ENCODE measurements around the gene KIAA0586.
"Not testable (repeated sequence)": the region's sequence is repeated elsewhere in the genome, so short reads cannot be mapped to it uniquely, and the experiment has no call there.

KIAA0586 gene

DNA sequence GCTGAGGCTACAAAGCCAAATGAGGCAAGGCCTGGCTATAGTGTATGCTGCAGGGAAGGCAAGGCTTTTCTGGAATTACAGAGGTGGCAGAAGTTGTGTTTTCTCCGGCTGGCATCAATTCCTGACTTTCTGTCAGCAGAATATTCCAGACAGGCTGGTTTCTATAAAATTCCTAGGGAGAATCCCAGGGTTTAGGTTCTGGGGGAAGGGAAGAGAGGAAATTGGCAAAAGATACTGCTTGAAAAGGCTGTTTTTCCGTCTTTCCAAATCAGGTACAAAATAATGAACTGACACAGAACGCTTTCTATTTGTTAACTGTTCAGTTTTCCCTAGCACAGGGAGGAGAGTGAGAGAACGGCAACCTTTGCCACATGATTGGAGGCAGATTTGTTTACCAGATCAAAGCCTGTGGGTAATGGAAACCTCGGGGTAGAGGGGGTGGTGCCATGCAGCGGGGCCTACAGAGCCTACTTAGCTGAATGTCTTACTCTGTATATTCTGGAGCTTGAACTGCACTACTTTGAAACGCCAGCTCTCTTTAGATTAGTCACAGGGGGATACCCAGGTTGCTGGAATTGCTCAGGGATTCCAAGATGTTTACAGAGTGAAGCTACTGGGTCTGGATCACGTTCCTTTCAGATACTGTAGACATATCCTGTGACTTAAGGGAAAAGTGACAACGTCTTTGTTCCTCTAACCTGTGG is 144.4 kb downstream of the KIAA0586 start:
- peaks cover 8% of the 10 kb centered on the region; the same call in 1 of the 2 replicates for H3K4me1 ChIP-seq (ENCODE audit: control insufficient read depth, insufficient read depth, low read length)
- no peaks in the 10 kb centered on the region for H3K36me3 ChIP-seq (ENCODE audit: control insufficient read depth, insufficient read depth, low read length)
- no peak overlapping the region for H3K4me3 ChIP-seq (ENCODE audit: low read depth, low read length)
- no peaks in the 10 kb centered on the region for H3K27me3 ChIP-seq (ENCODE audit: control insufficient read depth, insufficient read depth, low read length)
- H3K9me3 ChIP-seq (ENCODE audit: control insufficient read depth, insufficient read depth, low read depth, low read length) = no peaks in the 10 kb centered on the region
- H3K9ac ChIP-seq (ENCODE audit: low read length) = no peak overlapping the region
- H3K27ac ChIP-seq (ENCODE audit: low read depth, low read length) = no peak overlapping the region

DNA sequence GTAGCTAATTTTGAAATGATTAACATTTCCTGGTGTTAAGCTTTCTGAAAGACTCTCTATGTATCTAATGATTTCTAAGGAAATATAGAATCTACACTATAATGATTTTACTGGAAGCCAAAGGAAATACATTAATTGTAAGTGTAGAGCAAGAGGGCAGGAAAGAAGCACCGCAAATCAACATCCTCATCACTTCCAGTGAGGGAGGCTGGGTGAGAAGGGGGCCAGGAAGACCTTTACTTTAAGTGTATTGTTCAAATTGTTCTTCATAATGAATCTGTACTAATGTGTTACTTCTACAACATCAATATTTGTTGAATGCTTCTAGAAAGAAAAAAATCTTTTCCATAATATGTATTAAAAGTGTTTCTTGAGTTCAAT is 144.9 kb downstream of the KIAA0586 start:
- no peaks in the 10 kb centered on the region for H3K36me3 ChIP-seq (ENCODE audit: control insufficient read depth, insufficient read depth, low read length)
- H3K4me1 ChIP-seq (ENCODE audit: control insufficient read depth, insufficient read depth, low read length) = peaks cover 8% of the 10 kb centered on the region; the same call in 1 of the 2 replicates
- no peak overlapping the region for H3K9ac ChIP-seq (ENCODE audit: low read length)
- H3K27ac ChIP-seq (ENCODE audit: low read depth, low read length) = no peak overlapping the region
- H3K9me3 ChIP-seq (ENCODE audit: control insufficient read depth, insufficient read depth, low read depth, low read length) = no peaks in the 10 kb centered on the region
- no peaks in the 10 kb centered on the region for H3K27me3 ChIP-seq (ENCODE audit: control insufficient read depth, insufficient read depth, low read length)
- no peak overlapping the region for H3K4me3 ChIP-seq (ENCODE audit: low read depth, low read length)

DNA sequence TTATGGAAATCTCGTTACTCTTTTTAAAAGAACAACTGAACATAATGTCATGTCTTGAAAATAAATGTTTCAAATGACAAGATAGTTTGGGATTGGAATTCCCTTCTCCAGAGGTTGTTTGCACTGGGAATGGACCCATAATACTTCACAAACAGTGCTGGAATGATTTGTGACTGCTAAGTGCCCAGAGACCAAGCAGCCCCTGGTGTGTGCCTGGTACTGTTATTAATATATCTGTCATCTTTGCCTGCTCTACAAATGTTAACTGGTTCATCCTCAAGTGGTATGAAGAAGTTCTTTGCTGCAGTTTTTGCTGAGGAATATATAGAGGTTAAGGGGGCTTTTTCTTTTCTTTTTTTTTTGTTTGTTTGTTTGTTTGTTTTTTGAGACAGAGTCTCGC is 145.3 kb downstream of the KIAA0586 start:
- H3K27ac ChIP-seq (ENCODE audit: low read depth, low read length) = no peak overlapping the region

DNA sequence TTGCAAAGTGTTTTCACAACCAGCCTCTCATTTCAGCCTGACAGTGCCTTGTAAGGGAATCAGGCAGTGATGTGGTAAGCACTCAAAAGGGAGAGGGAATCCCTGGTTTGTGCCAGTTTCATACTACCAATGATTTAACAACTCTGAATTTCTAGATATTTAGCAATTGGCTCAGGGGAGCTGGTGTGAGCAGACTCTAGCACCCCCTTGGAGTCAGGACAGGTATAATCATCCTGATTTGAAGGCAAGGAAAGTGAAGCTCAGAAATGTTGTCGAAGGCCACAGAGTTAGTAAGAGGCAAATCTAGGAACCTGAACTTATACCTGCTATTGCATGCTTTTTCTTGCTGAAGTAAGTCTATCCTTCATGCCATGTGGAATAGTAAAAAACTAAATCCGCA is 147.1 kb downstream of the KIAA0586 start:
- Histone ChIP-seq H3K9ac (ENCODE audit: low read length) (no peak overlapping the region), H3K9me3 (ENCODE audit: control insufficient read depth, insufficient read depth, low read depth, low read length) (no peaks in the 10 kb centered on the region), H3K4me1 (ENCODE audit: control insufficient read depth, insufficient read depth, low read length) (peaks cover 8% of the 10 kb centered on the region; the same call in 1 of the 2 replicates), H3K27ac (ENCODE audit: low read depth, low read length) (no peak overlapping the region), H3K4me3 (ENCODE audit: low read depth, low read length) (no peak overlapping the region), H3K27me3 (ENCODE audit: control insufficient read depth, insufficient read depth, low read length) (no peaks in the 10 kb centered on the region), H3K36me3 (ENCODE audit: control insufficient read depth, insufficient read depth, low read length) (no peaks in the 10 kb centered on the region)

More for the DNA sequence above, 145.3 kb downstream of the KIAA0586 start:
- H3K4me1 ChIP-seq (ENCODE audit: control insufficient read depth, insufficient read depth, low read length) = peaks cover 8% of the 10 kb centered on the region; the same call in 1 of the 2 replicates
- H3K9me3 ChIP-seq (ENCODE audit: control insufficient read depth, insufficient read depth, low read depth, low read length) = no peaks in the 10 kb centered on the region
- H3K4me3 ChIP-seq (ENCODE audit: low read depth, low read length) = no peak overlapping the region
- H3K36me3 ChIP-seq (ENCODE audit: control insufficient read depth, insufficient read depth, low read length) = no peaks in the 10 kb centered on the region
- H3K9ac ChIP-seq (ENCODE audit: low read length) = no peak overlapping the region
- H3K27me3 ChIP-seq (ENCODE audit: control insufficient read depth, insufficient read depth, low read length) = no peaks in the 10 kb centered on the region

DNA sequence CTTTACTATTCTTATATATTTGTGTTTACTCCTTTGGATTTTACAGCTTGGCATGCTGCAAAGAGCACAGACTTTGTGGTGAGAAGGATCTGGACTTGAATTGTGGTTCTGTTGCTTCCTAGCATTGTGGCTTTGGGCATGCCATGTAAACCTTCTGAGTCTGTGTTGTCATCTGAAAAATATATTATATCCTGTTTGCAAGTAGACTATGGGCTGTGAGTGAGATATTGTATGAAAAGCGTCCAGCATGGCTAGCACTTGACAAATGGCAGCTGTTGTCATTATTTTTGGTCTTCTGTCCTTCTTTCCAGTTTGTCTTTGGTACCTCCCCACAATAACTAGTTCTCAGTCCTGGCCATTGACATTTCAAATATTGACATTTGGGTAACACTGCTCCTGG is 148.4 kb downstream of the KIAA0586 start:
- no peaks in the 10 kb centered on the region for H3K36me3 ChIP-seq (ENCODE audit: control insufficient read depth, insufficient read depth, low read length)
- no peak overlapping the region for H3K4me3 ChIP-seq (ENCODE audit: low read depth, low read length)
- H3K9me3 ChIP-seq (ENCODE audit: control insufficient read depth, insufficient read depth, low read depth, low read length) = no peaks in the 10 kb centered on the region
- peaks cover 8% of the 10 kb centered on the region; the same call in 1 of the 2 replicates for H3K4me1 ChIP-seq (ENCODE audit: control insufficient read depth, insufficient read depth, low read length)
- no peak overlapping the region for H3K9ac ChIP-seq (ENCODE audit: low read length)
- H3K27ac ChIP-seq (ENCODE audit: low read depth, low read length) = no peak overlapping the region
- H3K27me3 ChIP-seq (ENCODE audit: control insufficient read depth, insufficient read depth, low read length) = no peaks in the 10 kb centered on the region

DNA sequence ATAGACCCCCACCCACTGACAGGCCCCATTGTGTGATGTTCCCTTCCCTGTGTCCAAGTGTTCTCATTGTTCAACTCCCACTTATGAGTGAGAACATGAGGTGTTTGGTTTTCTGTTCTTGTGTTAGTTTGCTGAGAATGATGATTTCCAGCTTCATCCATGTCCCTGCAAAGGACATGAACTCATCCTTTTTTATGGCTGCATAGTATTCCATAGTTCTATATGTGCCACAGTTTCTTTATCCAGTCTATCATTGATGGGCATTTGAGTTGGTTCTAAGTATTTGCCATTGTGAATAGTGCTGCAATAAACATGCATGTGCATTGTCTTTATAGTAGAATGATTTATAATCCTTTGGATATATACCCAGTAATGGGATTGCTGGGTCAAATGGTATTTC is 152.5 kb downstream of the KIAA0586 start:
- H3K4me1 ChIP-seq (ENCODE audit: control insufficient read depth, insufficient read depth, low read length); H3K36me3 ChIP-seq (ENCODE audit: control insufficient read depth, insufficient read depth, low read length): not testable (repeated sequence)

DNA sequence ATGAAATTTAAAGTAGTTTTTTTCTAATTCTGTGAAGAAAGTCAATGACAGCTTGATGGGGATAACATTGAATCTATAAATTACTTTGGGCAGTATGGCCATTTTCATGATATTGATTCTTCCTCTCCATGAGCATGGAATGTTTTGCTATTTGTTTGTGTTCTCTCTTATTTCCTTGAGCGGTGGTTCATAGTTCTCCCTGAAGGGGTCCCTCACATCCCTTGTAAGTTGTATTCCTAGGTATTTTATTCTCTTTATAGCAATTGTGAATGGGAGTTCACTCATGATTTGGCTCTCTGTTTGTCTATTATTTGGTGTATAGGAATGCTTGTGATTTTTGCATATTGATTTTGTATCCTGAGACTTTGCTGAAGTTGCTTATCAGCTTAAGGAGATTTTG is 153.9 kb downstream of the KIAA0586 start:
- H3K27me3 ChIP-seq (ENCODE audit: control insufficient read depth, insufficient read depth, low read length); H3K4me1 ChIP-seq (ENCODE audit: control insufficient read depth, insufficient read depth, low read length); H3K9me3 ChIP-seq (ENCODE audit: control insufficient read depth, insufficient read depth, low read depth, low read length); H3K36me3 ChIP-seq (ENCODE audit: control insufficient read depth, insufficient read depth, low read length); H3K27ac ChIP-seq (ENCODE audit: low read depth, low read length); H3K4me3 ChIP-seq (ENCODE audit: low read depth, low read length); H3K9ac ChIP-seq (ENCODE audit: low read length): not testable (repeated sequence)

More for the DNA sequence above, 152.5 kb downstream of the KIAA0586 start:
- not testable (repeated sequence) for H3K9me3 ChIP-seq (ENCODE audit: control insufficient read depth, insufficient read depth, low read depth, low read length); H3K27ac ChIP-seq (ENCODE audit: low read depth, low read length); H3K27me3 ChIP-seq (ENCODE audit: control insufficient read depth, insufficient read depth, low read length); H3K9ac ChIP-seq (ENCODE audit: low read length); H3K4me3 ChIP-seq (ENCODE audit: low read depth, low read length)

DNA sequence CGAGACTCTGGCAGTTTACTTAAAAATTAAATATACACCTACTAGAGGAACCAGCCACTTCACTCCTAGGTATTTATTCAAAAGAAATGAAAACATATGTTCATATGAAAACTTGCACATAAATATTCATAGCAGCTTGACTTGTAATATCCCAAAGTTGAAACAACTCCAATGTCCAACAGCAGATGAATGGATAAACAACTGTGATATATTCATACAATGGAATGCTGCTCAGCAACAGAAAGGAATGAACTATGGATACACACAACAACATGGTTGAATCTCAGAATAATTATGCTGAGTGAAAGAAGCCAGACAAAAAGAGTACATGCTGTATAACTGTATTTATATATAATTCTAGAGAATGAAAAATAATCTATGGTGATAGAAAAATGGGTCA is 156.9 kb downstream of the KIAA0586 start:
- no peak overlapping the region for H3K4me3 ChIP-seq (ENCODE audit: low read depth, low read length)
- no peaks in the 10 kb centered on the region for H3K4me1 ChIP-seq (ENCODE audit: control insufficient read depth, insufficient read depth, low read length)
- no peaks in the 10 kb centered on the region for H3K27me3 ChIP-seq (ENCODE audit: control insufficient read depth, insufficient read depth, low read length)
- H3K9me3 ChIP-seq (ENCODE audit: control insufficient read depth, insufficient read depth, low read depth, low read length) = peaks cover 6% of the 10 kb centered on the region; the same call in 1 of the 2 replicates
- no peak overlapping the region for H3K27ac ChIP-seq (ENCODE audit: low read depth, low read length)
- H3K36me3 ChIP-seq (ENCODE audit: control insufficient read depth, insufficient read depth, low read length) = no peaks in the 10 kb centered on the region
- H3K9ac ChIP-seq (ENCODE audit: low read length) = no peak overlapping the region

DNA sequence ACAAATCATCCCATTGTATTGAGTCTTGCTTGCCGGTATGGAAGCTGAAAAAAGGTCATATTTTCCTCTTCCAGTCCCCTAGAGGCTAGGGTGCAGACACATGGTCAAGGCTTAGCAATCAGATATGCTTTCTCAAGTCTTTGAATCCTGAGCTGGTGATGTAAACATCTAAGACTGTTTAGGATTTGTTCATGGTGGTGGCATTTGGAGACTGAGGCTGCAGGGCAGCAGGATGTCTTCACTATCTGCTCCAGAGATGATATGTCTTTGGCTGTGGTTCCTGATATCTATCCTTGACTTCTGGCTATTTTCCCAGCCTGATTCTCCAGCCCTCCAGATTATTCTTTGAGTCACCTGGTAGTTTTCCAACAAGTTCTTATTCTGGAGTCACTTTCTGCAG is 159.8 kb downstream of the KIAA0586 start:
- Histone ChIP-seq H3K27ac (ENCODE audit: low read depth, low read length) (no peak overlapping the region), H3K36me3 (ENCODE audit: control insufficient read depth, insufficient read depth, low read length) (no peaks in the 10 kb centered on the region), H3K4me3 (ENCODE audit: low read depth, low read length) (no peak overlapping the region), H3K27me3 (ENCODE audit: control insufficient read depth, insufficient read depth, low read length) (no peaks in the 10 kb centered on the region), H3K4me1 (ENCODE audit: control insufficient read depth, insufficient read depth, low read length) (no peaks in the 10 kb centered on the region), H3K9ac (ENCODE audit: low read length) (no peak overlapping the region), H3K9me3 (ENCODE audit: control insufficient read depth, insufficient read depth, low read depth, low read length) (peaks cover 6% of the 10 kb centered on the region; the same call in 1 of the 2 replicates)

DNA sequence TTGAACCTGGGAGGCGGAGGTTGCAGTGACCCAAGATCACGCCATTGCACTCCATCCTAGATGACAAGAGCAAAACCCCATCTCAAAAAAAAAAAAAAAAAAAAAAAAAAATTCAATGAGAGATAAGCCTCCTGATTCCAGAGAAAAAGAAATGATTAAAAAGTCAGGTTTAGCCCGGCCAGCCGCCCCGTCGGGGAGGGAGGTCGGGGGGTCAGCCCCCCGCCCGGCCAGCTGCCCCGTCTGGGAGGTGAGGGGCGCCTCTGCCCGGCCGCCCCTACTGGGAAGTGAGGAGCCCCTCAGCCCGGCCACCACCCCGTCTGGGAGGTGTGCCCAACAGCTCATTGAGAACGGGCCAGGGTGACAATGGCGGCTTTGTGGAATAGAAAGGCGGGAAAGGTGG is 160.8 kb downstream of the KIAA0586 start:
- not testable (repeated sequence) for H3K4me1 ChIP-seq (ENCODE audit: control insufficient read depth, insufficient read depth, low read length); H3K36me3 ChIP-seq (ENCODE audit: control insufficient read depth, insufficient read depth, low read length); H3K9ac ChIP-seq (ENCODE audit: low read length); H3K4me3 ChIP-seq (ENCODE audit: low read depth, low read length); H3K27ac ChIP-seq (ENCODE audit: low read depth, low read length); H3K27me3 ChIP-seq (ENCODE audit: control insufficient read depth, insufficient read depth, low read length); H3K9me3 ChIP-seq (ENCODE audit: control insufficient read depth, insufficient read depth, low read depth, low read length)

DNA sequence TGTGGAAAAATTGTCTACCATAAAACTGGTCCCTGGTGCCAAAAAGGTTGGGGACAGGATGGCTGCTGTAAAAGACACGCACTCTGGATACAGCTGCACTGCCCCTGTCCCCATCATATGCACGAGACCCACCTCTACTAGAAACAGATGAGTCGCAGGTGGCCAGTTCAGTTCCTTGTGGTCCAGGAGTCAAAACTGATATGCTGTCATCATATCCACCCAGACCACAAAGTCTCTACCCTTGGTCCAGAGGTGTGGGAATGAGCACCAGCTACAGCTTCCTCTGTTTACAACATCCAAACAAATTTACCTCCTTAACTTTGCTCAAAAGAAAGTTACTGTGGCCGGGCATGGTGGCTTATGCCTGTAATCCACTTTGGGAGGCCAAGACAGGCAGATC is 166.5 kb downstream of the KIAA0586 start:
- Histone ChIP-seq H3K4me3 (ENCODE audit: low read depth, low read length) (no peak overlapping the region), H3K4me1 (ENCODE audit: control insufficient read depth, insufficient read depth, low read length) (peaks cover 11% of the 10 kb centered on the region), H3K27ac (ENCODE audit: low read depth, low read length) (no peak overlapping the region), H3K27me3 (ENCODE audit: control insufficient read depth, insufficient read depth, low read length) (no peaks in the 10 kb centered on the region), H3K9ac (ENCODE audit: low read length) (no peak overlapping the region), H3K9me3 (ENCODE audit: control insufficient read depth, insufficient read depth, low read depth, low read length) (no peaks in the 10 kb centered on the region), H3K36me3 (ENCODE audit: control insufficient read depth, insufficient read depth, low read length) (no peaks in the 10 kb centered on the region)

Data from HUES6 (cell line).